BE2C (cell line): ENCODE data around the gene KIRREL3.

Source experiments
- DNase-seq: peaks from one replicate; pipeline ENCODE4 v3.0.0-alpha.2; 2020
- H3K27me3 ChIP-seq: fragments of 250-450 bp; sonication (Bioruptor Pico); 2 replicates; pipeline ENCODE4 v1.5.1; 2020; ENCODE audit warnings: mild to moderate bottlenecking
- H3K36me3 ChIP-seq: fragments of 250-450 bp; sonication (Bioruptor Pico); 2 replicates; pipeline ENCODE4 v1.5.1; 2020; ENCODE audit warnings: mild to moderate bottlenecking
- H3K4me1 ChIP-seq: fragments of 250-450 bp; sonication (Bioruptor Pico); 2 replicates; pipeline ENCODE4 v1.5.1; 2020
- H3K4me3 ChIP-seq: 2 replicates; pipeline ENCODE4 v1.5.1; 2011; ENCODE audit warnings: low read depth, low read length
- H3K9me3 ChIP-seq: fragments of 250-450 bp; sonication (Bioruptor Pico); 2 replicates; pipeline ENCODE4 v1.5.1; 2020
- TF ChIP-seq, protein P1 (sequence below): IDR thresholded peaks from 2 replicates; pipeline ENCODE4 v1.5.1; 2012; ENCODE audit warnings: mild to moderate bottlenecking, low read depth, low read length

The KIRREL3 gene

DNA sequence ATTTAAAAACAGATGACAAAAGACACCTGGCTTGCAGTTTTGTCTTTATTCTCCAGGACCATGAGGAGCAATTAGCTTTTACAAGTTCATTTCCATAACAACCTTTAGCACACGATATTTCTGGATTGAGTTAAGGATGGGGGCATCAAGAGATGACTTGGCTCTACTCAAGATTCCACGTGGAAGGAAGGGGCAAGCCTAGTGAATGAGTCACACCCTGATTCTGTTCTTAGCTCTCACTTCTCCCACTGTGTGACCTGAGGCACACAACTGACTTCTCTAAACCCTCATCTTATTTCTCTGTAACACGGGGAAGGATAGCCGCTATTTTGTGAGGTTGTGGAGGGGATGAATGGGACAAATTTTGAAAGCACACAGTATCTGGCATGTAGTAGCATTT lies 185.5 kb downstream of the KIRREL3 start:
- H3K4me1 ChIP-seq = no peaks in the 10 kb centered on the region
- no peak for DNase-seq
- no peaks in the 10 kb centered on the region for H3K9me3 ChIP-seq
- H3K36me3 ChIP-seq = no peaks in the 10 kb centered on the region
- TF ChIP-seq, protein P1, sequence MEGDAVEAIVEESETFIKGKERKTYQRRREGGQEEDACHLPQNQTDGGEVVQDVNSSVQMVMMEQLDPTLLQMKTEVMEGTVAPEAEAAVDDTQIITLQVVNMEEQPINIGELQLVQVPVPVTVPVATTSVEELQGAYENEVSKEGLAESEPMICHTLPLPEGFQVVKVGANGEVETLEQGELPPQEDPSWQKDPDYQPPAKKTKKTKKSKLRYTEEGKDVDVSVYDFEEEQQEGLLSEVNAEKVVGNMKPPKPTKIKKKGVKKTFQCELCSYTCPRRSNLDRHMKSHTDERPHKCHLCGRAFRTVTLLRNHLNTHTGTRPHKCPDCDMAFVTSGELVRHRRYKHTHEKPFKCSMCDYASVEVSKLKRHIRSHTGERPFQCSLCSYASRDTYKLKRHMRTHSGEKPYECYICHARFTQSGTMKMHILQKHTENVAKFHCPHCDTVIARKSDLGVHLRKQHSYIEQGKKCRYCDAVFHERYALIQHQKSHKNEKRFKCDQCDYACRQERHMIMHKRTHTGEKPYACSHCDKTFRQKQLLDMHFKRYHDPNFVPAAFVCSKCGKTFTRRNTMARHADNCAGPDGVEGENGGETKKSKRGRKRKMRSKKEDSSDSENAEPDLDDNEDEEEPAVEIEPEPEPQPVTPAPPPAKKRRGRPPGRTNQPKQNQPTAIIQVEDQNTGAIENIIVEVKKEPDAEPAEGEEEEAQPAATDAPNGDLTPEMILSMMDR = no peak
- peaks cover 43% of the 10 kb centered on the region for H3K27me3 ChIP-seq
- no peak overlapping the region for H3K4me3 ChIP-seq

DNA sequence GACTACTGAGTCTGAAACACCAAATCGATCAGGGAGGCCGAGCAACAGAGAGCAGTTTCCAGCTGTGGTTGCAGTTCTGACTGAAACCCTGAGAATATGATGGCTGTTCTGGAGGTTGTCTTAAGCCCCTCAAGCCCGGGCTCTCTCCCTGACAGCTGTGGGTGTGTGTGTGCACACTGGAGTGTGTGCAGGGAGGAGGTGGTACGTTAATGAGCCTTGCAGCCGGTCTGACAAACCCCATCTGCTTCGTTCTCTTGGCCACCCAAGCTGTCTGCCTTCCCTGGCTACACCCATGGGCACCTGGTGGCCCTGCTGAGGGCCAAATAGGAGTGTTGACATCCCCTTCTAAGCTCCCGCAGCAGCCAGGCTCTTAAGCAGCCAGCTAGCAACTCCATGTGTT lies 189.8 kb downstream of the KIRREL3 start:
- Histone ChIP-seq H3K4me3 (no peak overlapping the region), H3K36me3 (no peaks in the 10 kb centered on the region), H3K9me3 (no peaks in the 10 kb centered on the region), H3K27me3 (peaks cover 22% of the 10 kb centered on the region), H3K4me1 (no peaks in the 10 kb centered on the region)
- no peak for DNase-seq
- TF ChIP-seq, protein P1 = no peak

DNA sequence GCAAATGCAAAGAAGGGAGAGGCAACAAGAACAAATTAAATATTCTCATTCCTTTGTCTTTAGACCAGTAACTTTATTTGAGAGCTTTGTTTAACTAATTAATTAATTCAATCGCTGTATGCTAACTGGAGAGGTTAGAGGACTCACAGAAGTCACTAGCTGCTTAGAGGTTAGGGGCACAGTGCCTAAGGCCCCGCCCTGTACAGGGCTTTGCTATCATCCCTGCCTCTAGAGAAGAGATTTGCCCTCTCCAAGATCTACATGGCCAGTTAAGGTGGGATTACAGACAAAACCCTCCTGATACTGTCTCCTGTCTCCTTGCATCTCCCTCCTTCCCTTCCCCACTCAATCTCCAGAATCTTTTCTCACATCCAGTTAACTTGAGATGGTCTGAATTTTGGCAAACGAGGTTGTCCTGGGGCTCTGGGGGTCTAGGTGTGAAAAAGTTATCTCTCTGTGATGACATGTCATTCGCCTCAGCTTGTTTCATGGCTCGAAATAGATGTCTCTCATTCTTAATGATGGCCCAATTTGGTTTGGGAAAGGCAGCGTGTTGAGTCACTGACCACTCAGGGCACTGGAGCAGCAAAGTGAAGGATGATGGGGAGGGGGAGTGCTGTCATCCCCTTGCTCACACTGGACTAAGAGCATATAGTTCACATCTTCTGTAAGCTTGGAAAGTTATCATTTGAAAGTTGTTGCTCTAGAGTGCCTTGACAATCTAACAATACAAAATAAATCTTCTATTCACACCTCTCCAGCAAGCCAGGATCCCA lies 190.9 kb downstream of the KIRREL3 start:
- Histone ChIP-seq H3K9me3 (no peaks in the 10 kb centered on the region), H3K4me3 (no peak overlapping the region), H3K36me3 (no peaks in the 10 kb centered on the region), H3K27me3 (peaks cover 27% of the 10 kb centered on the region), H3K4me1 (no peaks in the 10 kb centered on the region)
- DNase-seq = no peak
- TF ChIP-seq, protein P1 = no peak

DNA sequence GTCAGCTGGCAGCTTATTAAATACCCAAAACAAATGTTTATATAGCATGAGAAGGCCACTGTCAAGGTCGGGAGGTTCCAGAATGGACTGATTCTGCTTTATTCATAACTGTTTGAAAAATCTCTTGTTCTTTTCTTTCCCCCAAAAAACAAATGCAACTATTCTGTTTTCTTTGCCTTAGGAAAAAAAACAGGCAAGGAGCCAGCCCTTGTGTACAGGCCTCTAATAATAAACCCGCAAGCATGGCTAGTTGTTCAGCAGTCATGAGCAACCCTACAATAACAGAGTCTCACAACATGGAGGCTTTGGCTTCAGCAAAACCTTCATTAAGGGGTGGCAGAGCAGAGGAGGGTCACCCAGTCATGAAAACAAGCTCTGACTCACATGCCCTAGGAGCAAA lies 191.7 kb downstream of the KIRREL3 start:
- no peak overlapping the region for H3K4me3 ChIP-seq
- TF ChIP-seq, protein P1 = no peak
- no peaks in the 10 kb centered on the region for H3K36me3 ChIP-seq
- peaks cover 35% of the 10 kb centered on the region for H3K27me3 ChIP-seq
- H3K4me1 ChIP-seq = no peaks in the 10 kb centered on the region
- no peaks in the 10 kb centered on the region for H3K9me3 ChIP-seq
- no peak for DNase-seq

DNA sequence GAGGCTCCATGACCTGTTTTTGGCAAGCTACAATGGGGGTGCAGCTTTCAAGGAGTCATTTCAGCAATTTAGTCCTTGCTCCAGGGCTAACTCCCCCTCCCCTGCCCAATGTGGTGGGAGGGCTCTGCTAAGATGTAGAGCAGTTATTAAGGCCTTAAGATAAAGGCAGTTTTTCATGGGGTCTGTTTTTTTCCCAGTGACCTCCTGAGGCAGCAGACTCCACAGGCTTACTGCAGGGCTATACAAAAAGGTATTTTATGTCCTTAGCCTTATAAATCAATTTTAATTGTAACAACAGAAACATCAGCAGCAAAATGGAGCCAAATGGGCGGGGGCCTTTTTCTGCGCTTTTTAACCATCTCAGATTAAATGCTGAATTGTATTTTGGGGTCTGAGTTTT lies 192.3 kb downstream of the KIRREL3 start:
- Histone ChIP-seq H3K9me3 (no peaks in the 10 kb centered on the region), H3K27me3 (peaks cover 36% of the 10 kb centered on the region), H3K4me1 (no peaks in the 10 kb centered on the region), H3K36me3 (no peaks in the 10 kb centered on the region), H3K4me3 (no peak overlapping the region)
- no peak for DNase-seq
- TF ChIP-seq, protein P1 = no peak

DNA sequence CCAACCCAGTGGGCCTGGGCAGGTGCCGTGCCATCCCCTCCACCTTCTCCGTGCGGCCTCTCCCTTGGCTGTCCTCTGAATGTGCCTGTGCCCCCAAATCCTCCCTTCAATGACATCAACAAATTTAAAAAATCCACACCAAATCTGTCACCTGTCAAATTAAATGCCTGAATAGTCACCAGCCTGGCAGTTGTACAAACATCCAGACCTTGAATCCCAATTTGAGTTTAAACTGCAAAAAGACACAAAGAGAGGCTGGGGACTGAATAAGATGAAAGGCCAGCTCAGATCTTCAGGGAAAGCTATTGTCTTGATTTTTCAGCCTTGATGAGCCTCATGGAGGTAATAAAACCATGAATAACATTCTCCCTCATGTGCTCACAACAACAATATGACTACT lies 194.7 kb downstream of the KIRREL3 start:
- Histone ChIP-seq H3K4me3 (no peak overlapping the region), H3K27me3 (peaks cover 26% of the 10 kb centered on the region), H3K36me3 (no peaks in the 10 kb centered on the region), H3K4me1 (no peaks in the 10 kb centered on the region), H3K9me3 (no peaks in the 10 kb centered on the region)
- TF ChIP-seq, protein P1 = no peak
- no peak for DNase-seq
